Uterus (tissue), 2 donors: ENCODE data around the gene NOC4L.

ENCODE experiments used
- CTCF ChIP-seq, 4 experiments: fragments of 200-600 bp in 2 of 4; fragments of 450-650 bp in 2 of 4; sonication (generic) in 2 of 4; IDR thresholded peaks; one replicate each; pipeline ENCODE4 v1.5.1; 2016 to 2019; ENCODE audit warnings: antibody characterized with exemption in 4 of 4, mild to moderate bottlenecking in 2 of 4, moderate library complexity in 1 of 4
- POLR2A ChIP-seq, 2 donors: fragments of 450-650 bp; IDR thresholded peaks; one replicate each; pipeline ENCODE4 v1.6.1; 2016; ENCODE audit warnings: antibody characterized with exemption in 2 of 2, mild to moderate bottlenecking in 1 of 2, moderate library complexity in 1 of 2

- no peak for TF ChIP-seq CTCF (IDR thresholded peaks at IDR 0.05)
- no peak for TF ChIP-seq POLR2A (IDR thresholded peaks at IDR 0.05)
These were observed 1.8 kb downstream of the NOC4L start for GRCh38 chr12:132146098-132146497.
